GM12875 (cell line): ENCODE results near the gene MS4A1.

Source experiments
- H3K4me3 ChIP-seq: one replicate; pipeline ENCODE4 v1.5.1; 2011; ENCODE audit warnings: low read depth, low read length, control low read depth
- TF ChIP-seq, protein P1 (sequence below): IDR thresholded peaks from 2 replicates; pipeline ENCODE4 v1.5.1; 2011; ENCODE audit warnings: low read depth, mild to moderate bottlenecking, control low read depth, inconsistent platforms, low read length, moderate library complexity, borderline replicate concordance; ENCODE audit not compliant: insufficient read depth

MS4A1 gene

DNA sequence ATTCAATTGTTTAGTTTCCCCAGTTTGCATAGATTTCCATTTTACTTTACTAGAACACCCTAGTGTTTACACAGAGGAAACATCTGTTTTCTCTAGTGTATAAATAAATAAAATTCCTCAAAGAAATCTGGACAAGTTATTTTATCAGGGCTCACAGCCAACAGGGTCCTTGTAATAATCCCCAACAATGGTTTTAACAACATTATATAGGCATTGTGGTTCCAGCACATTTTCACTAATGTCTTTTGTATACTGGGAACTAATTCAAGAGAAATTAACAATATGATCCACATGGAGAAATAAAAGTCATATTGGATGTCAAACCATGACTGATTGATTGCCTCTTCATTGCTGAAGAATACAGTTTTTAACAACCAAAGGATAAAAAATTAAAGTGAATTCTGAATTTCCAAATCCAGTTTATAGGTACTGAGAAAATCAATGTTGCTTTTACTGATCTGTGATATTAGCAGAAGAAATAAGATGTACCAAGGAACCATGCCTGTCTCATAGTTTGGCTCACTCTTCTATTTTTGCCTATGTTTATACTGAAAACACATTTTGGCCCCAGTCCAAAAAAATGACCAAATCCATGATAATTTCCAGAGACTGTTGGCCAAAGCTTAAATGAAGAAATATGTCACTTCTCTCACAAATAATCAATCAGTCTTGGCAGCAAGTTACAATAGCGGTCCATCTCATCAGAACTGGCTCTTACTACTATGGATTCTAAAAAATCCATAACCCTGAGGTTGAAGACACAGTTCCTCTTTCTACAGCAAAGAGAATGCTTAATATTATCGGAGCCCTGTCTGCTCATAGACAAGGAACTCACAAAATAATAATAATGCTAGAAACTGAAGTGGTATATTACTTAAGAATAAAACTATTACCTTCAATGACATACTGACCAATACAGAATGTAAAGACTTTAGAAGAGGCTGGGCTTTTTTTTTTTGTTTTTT lies 58.1 kb downstream of the MS4A1 start:
- TF ChIP-seq, protein P1, sequence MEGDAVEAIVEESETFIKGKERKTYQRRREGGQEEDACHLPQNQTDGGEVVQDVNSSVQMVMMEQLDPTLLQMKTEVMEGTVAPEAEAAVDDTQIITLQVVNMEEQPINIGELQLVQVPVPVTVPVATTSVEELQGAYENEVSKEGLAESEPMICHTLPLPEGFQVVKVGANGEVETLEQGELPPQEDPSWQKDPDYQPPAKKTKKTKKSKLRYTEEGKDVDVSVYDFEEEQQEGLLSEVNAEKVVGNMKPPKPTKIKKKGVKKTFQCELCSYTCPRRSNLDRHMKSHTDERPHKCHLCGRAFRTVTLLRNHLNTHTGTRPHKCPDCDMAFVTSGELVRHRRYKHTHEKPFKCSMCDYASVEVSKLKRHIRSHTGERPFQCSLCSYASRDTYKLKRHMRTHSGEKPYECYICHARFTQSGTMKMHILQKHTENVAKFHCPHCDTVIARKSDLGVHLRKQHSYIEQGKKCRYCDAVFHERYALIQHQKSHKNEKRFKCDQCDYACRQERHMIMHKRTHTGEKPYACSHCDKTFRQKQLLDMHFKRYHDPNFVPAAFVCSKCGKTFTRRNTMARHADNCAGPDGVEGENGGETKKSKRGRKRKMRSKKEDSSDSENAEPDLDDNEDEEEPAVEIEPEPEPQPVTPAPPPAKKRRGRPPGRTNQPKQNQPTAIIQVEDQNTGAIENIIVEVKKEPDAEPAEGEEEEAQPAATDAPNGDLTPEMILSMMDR, result no peak
- H3K4me3 ChIP-seq, result no peak overlapping the region

GRCh38 chr11:60515144-60515855 lies 59.7 kb downstream of the MS4A1 start, which contains the start of gene MS4A13:
Gene MS4A13, plus strand, starts transcription at chr11:60515392. Its CDS starts 2,692 bp downstream, at chr11:60518084.
- no peak within 1 kb of the TSS for H3K4me3 ChIP-seq

More at GRCh38 chr11:60515144-60515855, 59.7 kb downstream of the MS4A1 start, which contains the start of gene MS4A13:
- TF ChIP-seq, protein P1, result no peak
